ENCODE data around the gene PHACTR3. TPM values are rescaled to one million over a fixed set of nuclear protein-coding genes. Genes with fewer than 3 reads are reported as not detected.

Gene PHACTR3
- total and polyA plus RNA-seq, 4 donors: 0.14 to 0.42 (median 0.17) TPM

- TF ChIP-seq CTCF (IDR thresholded peaks at IDR 0.05; ENCODE audit: low read depth, low read length, missing input control) (no peak), RAD21 (IDR thresholded peaks at IDR 0.05) (no peak), TAF1 (conservative IDR thresholded peaks at IDR 0.05) (no peak), RXRA (IDR thresholded peaks at IDR 0.05) (no peak), EGR1 (IDR thresholded peaks at IDR 0.05; ENCODE audit: low read depth in 2 of 2) (no peak)
Observed at GRCh38 chr20:59623583-59623982, 19.2 kb downstream of the PHACTR3 start (continued).

GRCh38 chr20:59624401-59624800 lies 20.1 kb downstream of the PHACTR3 start:
- Histone ChIP-seq H3K9me3 (ENCODE audit: control insufficient read depth in 4 of 4, low read length in 3 of 4) (peaks cover 0 to 1% (median 0%) of the 10 kb centered on the region in 4 donors), H3K9ac (ENCODE audit: low read depth in 1 of 2, low read length in 2 of 2) (no peak overlapping the region), H3K36me3 (ENCODE audit: control insufficient read depth in 4 of 4, insufficient read depth in 3 of 4, low read depth in 1 of 4, low read length in 3 of 4) (no peaks in the 10 kb centered on the region), H3K27ac (ENCODE audit: low read depth in 1 of 2, low read length in 2 of 2) (no peak overlapping the region), H3K27me3 (ENCODE audit: control insufficient read depth in 4 of 4, insufficient read depth in 4 of 4, low read length in 3 of 4) (no peaks in the 10 kb centered on the region), H3K4me3 (ENCODE audit: low read depth in 1 of 3, low read length in 3 of 3) (no peak overlapping the region), H3K4me1 (ENCODE audit: control insufficient read depth in 4 of 4, insufficient read depth in 4 of 4, low read length in 3 of 4) (no peaks in the 10 kb centered on the region)
- 84% methylated on average over 6 of the region's 6 CpGs for WGBS
- no peak for DNase-seq (ENCODE audit: low spot score)
- TF ChIP-seq EGR1 (IDR thresholded peaks at IDR 0.05; ENCODE audit: low read depth in 2 of 2): no peak
- TF ChIP-seq RAD21 (IDR thresholded peaks at IDR 0.05): no peak
- TF ChIP-seq HNF4A (conservative IDR thresholded peaks at IDR 0.05): no peak
- TF ChIP-seq RXRA (IDR thresholded peaks at IDR 0.05): no peak
- TF ChIP-seq CTCF (IDR thresholded peaks at IDR 0.05; ENCODE audit: low read depth, low read length, missing input control): no peak
- TF ChIP-seq FOXA2 (IDR thresholded peaks at IDR 0.05): no peak
- no peak for TF ChIP-seq FOXA1 (IDR thresholded peaks at IDR 0.05)
- no peak for TF ChIP-seq REST (IDR thresholded peaks at IDR 0.05)
- TF ChIP-seq GABPA (IDR thresholded peaks at IDR 0.05 in 1 of 2, conservative IDR thresholded peaks at IDR 0.05 in 1 of 2): no peak
- no peak for TF ChIP-seq NR2F2 (IDR thresholded peaks at IDR 0.05)
- TF ChIP-seq JUND (IDR thresholded peaks at IDR 0.05): no peak
- TF ChIP-seq HNF4G (IDR thresholded peaks at IDR 0.05): no peak
- TF ChIP-seq YY1 (IDR thresholded peaks at IDR 0.05): no peak

Measured in liver (tissue), 9 donors.